ENCODE results near the gene PCAT6.

- TF ChIP-seq POLR2AphosphoS5 (IDR thresholded peaks at IDR 0.05; ENCODE audit: low read depth, low read length) (no peak), REST (IDR thresholded peaks at IDR 0.05; ENCODE audit: insufficient read depth in 1 of 2, low read depth in 2 of 2, low read length in 2 of 2) (no peak), SIN3A (IDR thresholded peaks at IDR 0.05; ENCODE audit: borderline replicate concordance, insufficient read depth, low read length) (peak; percentile 100)
Measured at GRCh38 chr1:202810615-202811295, at the start of gene PCAT6.
